HG03108 (cell line): ENCODE results near the gene LINGO3.
A peak's percentile ranks its signal among the peaks of the same experiment; 100 is the strongest.
"Not testable (repeated sequence)": the region's sequence is repeated elsewhere in the genome, so short reads cannot be mapped to it uniquely, and the experiment has no call there.

Experiments used
- ATAC-seq: cut with Tn5 transposase; IDR thresholded peaks from one replicate; pipeline ENCODE4 v1.9.1; 2021; ENCODE audit warnings: moderate library complexity; ENCODE audit not compliant: unreplicated experiment

The LINGO3 gene

DNA sequence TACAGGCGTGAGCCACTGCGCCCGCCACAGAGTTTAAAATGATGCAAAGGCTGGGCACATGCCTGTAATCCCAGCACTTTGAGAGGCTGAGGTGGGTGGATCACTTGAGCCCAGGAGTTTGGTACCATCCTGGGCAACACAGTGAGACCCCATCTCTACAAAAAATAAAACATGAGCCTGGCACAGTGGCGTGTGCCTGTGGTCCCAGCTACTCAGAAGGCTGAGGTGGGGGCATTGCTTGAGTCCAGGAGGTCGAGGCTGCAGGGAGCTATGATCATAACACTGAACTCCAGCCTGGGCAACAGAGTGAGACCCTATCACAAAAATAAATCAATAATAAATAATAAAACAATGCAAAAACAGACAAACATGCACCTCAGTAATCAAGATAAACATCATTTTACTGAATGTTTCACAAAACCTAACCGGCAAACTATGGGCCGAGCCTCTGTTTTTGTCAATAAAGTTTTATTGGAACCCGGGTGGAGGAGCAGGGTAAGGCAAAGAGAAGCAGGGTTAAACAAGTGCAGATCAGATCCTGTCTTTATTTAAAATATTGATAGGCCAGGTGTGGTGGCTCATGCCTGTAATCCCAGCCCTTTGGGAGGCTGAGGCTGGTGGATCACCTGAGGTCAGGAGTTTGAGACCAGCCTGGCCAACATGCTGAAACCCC, 24.0 kb downstream of the LINGO3 start:
- no peak for ATAC-seq

DNA sequence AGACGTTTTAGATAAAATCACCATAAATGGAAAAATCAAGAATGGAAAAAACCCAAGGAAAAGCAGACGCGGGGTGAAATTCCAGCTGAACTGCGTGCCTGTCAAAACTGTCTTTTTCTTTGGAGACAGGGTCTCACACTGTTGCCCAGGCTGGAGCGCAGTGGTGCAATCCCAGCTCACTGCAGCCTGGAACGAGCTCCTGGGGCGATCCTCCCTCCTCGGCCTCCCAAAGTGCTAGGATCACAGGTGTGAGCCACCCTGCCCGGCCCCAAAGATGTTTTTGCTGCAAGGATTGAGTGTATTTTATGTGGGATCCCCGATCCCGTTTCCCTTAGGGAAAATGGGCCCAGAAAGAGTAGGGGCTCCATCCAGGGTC, 25.1 kb downstream of the LINGO3 start:
- ATAC-seq = no peak

GRCh38 chr19:2282062-2282861, 25.7 kb downstream of the LINGO3 start, which contains the start of gene PEAK3:
TSS of gene PEAK3 (minus strand) at chr19:2282175. CDS start at chr19:2280931, 1,244 bp downstream.
- peak; percentile 51 for ATAC-seq

DNA sequence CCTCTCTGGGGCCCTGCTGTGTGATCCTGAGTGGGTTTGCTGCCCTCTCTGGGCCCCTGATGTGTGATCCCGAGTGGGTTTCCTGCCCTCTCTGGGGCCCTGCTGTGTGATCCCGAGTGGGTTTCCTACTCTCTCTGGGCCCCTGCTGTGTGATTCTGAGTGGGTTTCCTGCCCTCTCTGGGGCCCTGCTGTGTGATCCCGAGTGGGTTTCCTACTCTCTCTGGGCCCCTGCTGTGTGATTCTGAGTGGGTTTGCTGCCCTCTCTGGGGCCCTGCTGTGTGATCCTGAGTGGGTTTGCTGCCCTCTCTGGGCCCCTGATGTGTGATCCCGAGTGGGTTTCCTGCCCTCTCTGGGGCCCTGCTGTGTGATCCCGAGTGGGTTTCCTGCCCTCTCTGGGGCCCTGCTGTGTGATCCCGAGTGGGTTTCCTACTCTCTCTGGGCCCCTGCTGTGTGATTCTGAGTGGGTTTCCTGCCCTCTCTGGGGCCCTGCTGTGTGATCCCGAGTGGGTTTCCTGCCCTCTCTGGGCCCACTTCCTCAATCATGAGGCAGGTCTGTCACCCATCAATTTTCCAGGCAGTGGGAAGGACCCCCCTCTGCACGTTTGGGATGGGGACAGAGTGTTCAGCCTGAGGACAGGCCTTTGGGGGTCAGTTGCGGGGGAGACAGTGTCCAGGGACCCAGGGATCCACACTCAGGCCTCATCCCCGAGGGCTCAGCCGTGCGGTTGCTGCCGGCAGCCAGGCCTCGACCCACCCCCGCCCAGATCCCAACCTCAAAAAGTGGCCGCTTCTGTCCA, 26.5 kb downstream of the LINGO3 start:
- not testable (repeated sequence) for ATAC-seq

- no peak for ATAC-seq
Measured at GRCh38 chr19:2280633-2281264, 27.2 kb downstream of the LINGO3 start.

DNA sequence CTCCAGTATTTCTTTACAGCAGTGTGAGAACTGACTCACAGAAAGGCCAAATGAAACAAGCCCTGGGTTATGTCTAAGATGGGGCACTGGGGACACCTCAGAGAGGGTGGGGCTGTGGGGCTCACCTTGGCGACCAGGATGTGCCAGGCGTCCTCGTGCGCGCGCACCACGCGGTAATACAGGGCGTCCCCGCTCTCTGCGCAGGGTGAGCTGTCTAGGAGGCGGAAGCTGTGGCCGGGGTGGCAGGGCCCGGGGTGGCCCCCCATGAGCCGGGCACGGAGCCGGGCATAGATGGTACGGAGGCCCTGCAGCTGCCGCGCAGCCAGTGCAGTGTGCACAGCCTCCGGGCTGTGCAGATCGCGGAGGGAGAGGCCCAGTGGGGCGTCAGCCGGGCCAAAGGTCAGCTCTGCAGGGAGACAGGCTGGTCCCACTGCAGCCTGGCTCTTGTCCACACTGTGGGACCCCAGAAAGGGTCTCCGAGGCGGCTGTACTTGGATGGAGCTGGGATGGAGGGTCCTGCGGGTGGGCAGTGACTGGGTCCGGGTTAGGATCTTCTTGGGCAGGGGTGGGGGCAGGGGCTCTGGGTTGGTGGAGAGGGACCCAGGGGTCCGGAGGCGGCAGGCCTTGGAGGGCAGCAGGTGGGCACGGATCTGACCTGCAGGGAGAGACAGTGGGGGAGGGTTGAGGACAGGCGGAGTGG, 29.3 kb downstream of the LINGO3 start:
- no peak for ATAC-seq

DNA sequence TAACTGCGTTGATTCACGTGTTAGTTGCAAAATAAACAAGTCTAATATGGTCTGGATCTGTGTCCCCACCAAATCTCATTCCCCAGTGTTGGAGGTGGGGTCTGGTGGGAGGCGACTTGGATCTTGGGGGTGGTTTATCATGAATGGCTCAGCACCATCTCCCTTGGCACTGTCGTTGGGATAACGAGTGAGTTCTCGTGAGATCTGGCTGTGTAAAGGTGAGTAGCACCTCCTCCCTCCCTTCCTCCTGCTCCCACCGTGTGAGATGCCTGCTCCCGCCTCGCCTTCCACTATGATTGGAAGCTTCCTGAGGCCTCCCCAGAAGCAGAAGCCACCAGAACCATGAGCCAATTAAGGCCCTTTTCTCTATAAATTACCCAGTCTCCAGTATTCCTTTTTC, 30.8 kb downstream of the LINGO3 start:
- ATAC-seq = no peak

- no peak for ATAC-seq
Measured at GRCh38 chr19:2276429-2276986, 31.4 kb downstream of the LINGO3 start.

- ATAC-seq = no peak
Measured at GRCh38 chr19:2275588-2276428, 32.1 kb downstream of the LINGO3 start.

GRCh38 chr19:2274931-2275535, 32.9 kb downstream of the LINGO3 start:
- ATAC-seq = no peak

DNA sequence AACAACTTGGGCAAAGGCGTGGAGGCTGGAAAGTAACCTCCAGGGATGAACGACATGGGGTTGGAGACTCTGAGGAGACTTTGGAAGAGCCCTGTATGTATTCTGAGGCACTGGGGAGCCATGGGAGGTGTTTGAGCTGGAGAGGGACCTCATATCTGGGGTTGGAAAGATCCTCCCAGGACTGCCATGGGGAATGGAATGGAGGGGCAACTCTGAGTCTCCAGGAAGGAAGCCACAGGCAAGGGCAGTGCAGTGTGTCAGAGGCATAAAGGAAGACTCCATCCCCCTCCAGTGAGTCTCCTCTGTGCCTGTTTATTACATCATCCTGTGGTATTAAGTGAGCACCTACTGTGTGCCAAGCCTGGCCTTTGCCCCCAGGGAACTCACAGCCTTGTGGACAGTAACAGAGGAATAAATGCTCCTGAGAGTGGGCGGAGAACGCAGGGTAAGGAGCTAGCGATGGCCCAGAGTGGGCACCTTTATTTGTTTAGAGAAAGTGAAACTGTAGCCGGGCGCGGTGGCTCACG, 33.7 kb downstream of the LINGO3 start:
- ATAC-seq = no peak

DNA sequence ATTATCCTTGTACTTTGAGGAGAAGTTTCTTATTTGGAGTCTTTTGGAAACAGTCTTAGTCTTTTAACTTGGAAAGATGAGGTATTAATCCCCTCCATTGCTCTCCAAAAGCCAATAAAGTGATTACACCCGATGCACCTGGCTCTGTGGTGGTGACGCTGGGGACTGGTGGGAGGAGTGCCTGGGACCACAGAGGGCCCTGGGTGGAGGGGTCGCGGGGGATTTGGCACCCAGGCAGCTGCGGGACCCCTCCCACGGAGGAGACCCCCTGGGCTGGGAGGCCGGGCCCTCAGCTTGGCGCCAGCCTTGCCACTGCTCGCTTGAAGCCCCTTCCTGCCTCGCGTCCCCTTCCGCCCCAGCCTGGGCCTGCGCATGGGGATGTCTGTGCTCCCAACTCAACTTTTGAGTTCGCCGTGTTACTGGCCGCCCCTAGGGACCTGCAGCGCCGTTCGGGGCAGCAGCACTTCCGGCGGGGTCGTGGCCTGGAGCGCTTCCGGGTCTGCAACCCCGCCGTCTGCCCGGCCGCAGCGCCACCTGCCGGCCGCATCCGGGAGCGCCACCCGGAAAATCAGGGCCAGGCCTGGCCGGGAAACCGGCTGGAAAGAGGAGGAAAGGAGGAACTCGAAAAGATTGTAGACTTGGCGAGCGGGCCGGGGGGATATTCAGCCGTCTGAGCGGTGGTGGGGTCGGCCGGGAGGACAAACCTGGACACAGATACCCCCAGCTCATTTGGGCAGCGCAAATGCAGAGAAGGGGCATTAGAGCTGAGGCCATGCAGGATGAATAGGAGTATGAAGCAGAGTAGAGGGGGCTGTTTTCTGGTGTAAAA, 34.4 kb downstream of the LINGO3 start:
- peak; percentile 27 for ATAC-seq

- no peak for ATAC-seq
Measured at GRCh38 chr19:2271234-2272103, 36.5 kb downstream of the LINGO3 start.

DNA sequence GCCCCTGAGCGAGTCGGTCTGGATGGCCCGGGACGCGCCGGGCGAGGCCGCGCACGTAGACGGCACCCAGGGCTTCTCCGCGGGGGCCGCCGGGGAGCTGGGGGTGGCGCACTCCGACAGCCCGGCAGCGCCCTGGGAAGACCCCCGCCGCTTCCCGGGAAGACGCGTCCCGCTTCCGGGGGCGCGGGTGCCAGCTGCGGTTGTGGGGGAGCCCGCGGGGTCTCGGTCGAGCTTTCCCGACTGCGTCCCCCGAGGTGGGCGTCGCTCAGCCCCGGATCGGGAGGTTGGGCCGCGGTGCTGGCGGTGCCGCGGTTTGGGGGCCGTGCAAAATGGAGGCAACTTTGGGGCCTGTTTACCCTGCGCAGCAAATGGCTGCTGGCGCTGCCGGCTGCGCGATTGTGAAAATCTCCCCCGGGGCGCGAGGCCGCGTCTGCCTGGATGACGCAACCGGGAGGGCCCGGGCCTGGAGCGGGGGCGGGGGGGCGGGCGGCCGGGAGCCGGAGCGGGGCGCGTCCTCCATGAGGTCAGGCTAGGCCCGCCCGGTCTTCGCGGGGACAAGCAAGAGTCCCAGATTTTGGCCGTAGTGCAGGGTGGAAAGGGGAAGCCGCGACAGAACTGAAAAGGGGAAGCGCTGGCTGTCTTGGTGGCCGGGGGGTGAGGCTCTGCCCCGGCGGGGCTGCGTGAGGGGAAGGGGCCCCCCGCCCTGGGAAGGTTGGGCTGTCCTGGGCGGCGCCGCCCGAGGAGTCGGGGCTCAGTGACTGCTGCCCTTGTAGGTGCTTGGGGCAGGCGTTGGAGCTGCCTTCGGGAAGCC, 37.3 kb downstream of the LINGO3 start:
- no peak for ATAC-seq

- no peak for ATAC-seq
Measured at GRCh38 chr19:2270157-2270422, 37.9 kb downstream of the LINGO3 start.
